ENCODE results near the gene S100A10. TPM values are rescaled to one million over a fixed set of nuclear protein-coding genes. Genes with fewer than 3 reads are reported as not detected.

Gene S100A10
- total and polyA plus RNA-seq, 2 of the 4 experiments (the other 2 are of a cell fraction) = 86.0 to 277 TPM

GRCh38 chr1:151935894-151936602, 57.6 kb downstream of the S100A10 start:
- Histone ChIP-seq H4K5ac (ENCODE audit: low read depth, low read length) (no peak overlapping the region), H3K9me3 (ENCODE audit: control insufficient read depth, insufficient read depth, low read length) (no peaks in the 10 kb centered on the region), H4K8ac (ENCODE audit: low read depth in 2 of 2, low read length in 2 of 2) (no peak overlapping the region), H3K79me1 (ENCODE audit: low read depth in 1 of 2, low read length in 2 of 2) (no peaks in the 10 kb centered on the region), H4K20me1 (ENCODE audit: insufficient read depth, low read length) (no peaks in the 10 kb centered on the region), H3K4me3 (ENCODE audit: insufficient read depth, low read depth, low read length) (no peak overlapping the region), H2BK20ac (ENCODE audit: low read depth, low read length) (no peak overlapping the region), H3K4me2 (ENCODE audit: low read depth, low read length) (no peak overlapping the region), H3K27me3 (ENCODE audit: control insufficient read depth, insufficient read depth, low read length) (peaks cover 7% of the 10 kb centered on the region), H3K4ac (ENCODE audit: low read depth, low read length) (no peak overlapping the region), H3K23ac (ENCODE audit: low read depth, low read length) (no peak overlapping the region), H3K36me3 (ENCODE audit: control insufficient read depth, insufficient read depth, low read length) (no peaks in the 10 kb centered on the region), H2BK15ac (ENCODE audit: low read depth, low read length) (no peak overlapping the region), H2AFZ (replicated peaks; ENCODE audit: low read length, poor library complexity) (no peak overlapping the region), H2BK5ac (ENCODE audit: low read depth, low read length, poor library complexity, severe bottlenecking) (no peak overlapping the region), H2AK9ac (replicated peaks; ENCODE audit: low read depth, low read length, poor library complexity) (no peak overlapping the region), H4K91ac (ENCODE audit: insufficient read depth, low read depth, low read length) (no peak overlapping the region), H3K27ac (ENCODE audit: insufficient read depth, low read length) (no peak overlapping the region), H3K9me1 (ENCODE audit: insufficient read depth, low read length) (no peaks in the 10 kb centered on the region), H3K18ac (ENCODE audit: low read depth, low read length) (no peak overlapping the region), H3K4me1 (ENCODE audit: control insufficient read depth, insufficient read depth, low read length) (no peaks in the 10 kb centered on the region), H3K9ac (ENCODE audit: low read depth, low read length) (no peak overlapping the region), H2AK5ac (ENCODE audit: low read depth, low read length) (no peak overlapping the region), H3K14ac (replicated peaks; ENCODE audit: low read depth, low read length) (no peak overlapping the region), H2BK120ac (ENCODE audit: low read depth, low read length) (no peak overlapping the region), H3K56ac (ENCODE audit: extremely low read depth, insufficient read depth, low read length) (no peak overlapping the region)
- ATAC-seq (ENCODE audit: low read depth) = no peak
- TF ChIP-seq FOS (IDR thresholded peaks at IDR 0.05; ENCODE audit: low read depth, low read length) (no peak), MAFK (IDR thresholded peaks at IDR 0.05; ENCODE audit: low read depth, low read length) (no peak), POLR2A (IDR thresholded peaks at IDR 0.05; ENCODE audit: low read depth, low read length) (no peak), CTCF (conservative IDR thresholded peaks at IDR 0.05; ENCODE audit: low read depth, low read length) (no peak), MXI1 (IDR thresholded peaks at IDR 0.05; ENCODE audit: borderline replicate concordance, low read depth, low read length) (no peak), NFE2L2 (IDR thresholded peaks at IDR 0.05; ENCODE audit: low read depth, low read length) (no peak), SMC3 (IDR thresholded peaks at IDR 0.05; ENCODE audit: low read depth, low read length) (no peak), USF2 (IDR thresholded peaks at IDR 0.05; ENCODE audit: low read depth, low read length) (no peak), ELK1 (IDR thresholded peaks at IDR 0.05; ENCODE audit: borderline replicate concordance, low read depth, low read length) (no peak), RCOR1 (IDR thresholded peaks at IDR 0.05; ENCODE audit: insufficient replicate concordance, low read length) (no peak), MAZ (IDR thresholded peaks at IDR 0.05; ENCODE audit: borderline replicate concordance, low read depth, low read length) (no peak), RAD21 (IDR thresholded peaks at IDR 0.05; ENCODE audit: low read length) (no peak), CEBPB (IDR thresholded peaks at IDR 0.05; ENCODE audit: low read depth, low read length) (no peak), CHD1 (IDR thresholded peaks at IDR 0.05; ENCODE audit: low read depth, low read length) (no peak), RFX5 (IDR thresholded peaks at IDR 0.05; ENCODE audit: low read depth, low read length) (no peak), BHLHE40 (IDR thresholded peaks at IDR 0.05; ENCODE audit: low read depth, low read length) (no peak)
- BruUV-seq (replicated peaks) = no TSS peak
- intact Hi-C loops (cut with micrococcal nuclease) (loop anchor here (10.0 kb wide), 1 partner anchor 249 kb away; no protein-coding TSS in a partner anchor), in situ Hi-C loops (cut with MboI; ENCODE audit: low sequenced_read_pairs) (no loop called here), dilution Hi-C loops (cut with HindIII; ENCODE audit: low sequenced_read_pairs, unreplicated experiment) (no loop called here)
- no peak for DNase-seq
- WGBS, 2 experiments (ENCODE audit: extremely low coverage in 2 of 2, insufficient read length in 1 of 2) = 78% methylated on average over 1 of the region's 2 CpGs; no CpG with 5 or more reads in 1 of the 2 experiments
- ChIA-PET CTCF (interaction anchor here (0.9 to 4.0 kb wide), 4 partner anchors 17 to 65 kb away, joined by 4 to 25 read pairs (median 6); no protein-coding TSS in a partner anchor), POLR2A (ENCODE audit: unreplicated experiment) (no interaction called here)

All from IMR-90 (cell line).